BLaER1 (cell line): ENCODE data around the gene MPZL3.

Source experiments
- H3K27ac ChIP-seq: shearing (Covaris generic); formaldehyde crosslinking; 2 replicates; pipeline ENCODE4 v1.8.1; 2022
- H3K27me3 ChIP-seq: shearing (Covaris generic); formaldehyde crosslinking; 2 replicates; pipeline ENCODE4 v1.8.1; 2022
- H3K36me3 ChIP-seq: shearing (Covaris generic); formaldehyde crosslinking; 2 replicates; pipeline ENCODE4 v1.8.1; 2022
- H3K4me1 ChIP-seq: shearing (Covaris generic); formaldehyde crosslinking; 2 replicates; pipeline ENCODE4 v1.8.1; 2022
- H3K4me2 ChIP-seq: shearing (Covaris generic); formaldehyde crosslinking; 2 replicates; pipeline ENCODE4 v1.8.1; 2022
- H3K4me3 ChIP-seq: shearing (Covaris generic); formaldehyde crosslinking; 2 replicates; pipeline ENCODE4 v1.8.1; 2022
- H3K9ac ChIP-seq: shearing (Covaris generic); formaldehyde crosslinking; 2 replicates; pipeline ENCODE4 v1.8.1; 2022
- H3K9me3 ChIP-seq: shearing (Covaris generic); formaldehyde crosslinking; 2 replicates; pipeline ENCODE4 v1.8.1; 2022
- H4K20me1 ChIP-seq: shearing (Covaris generic); formaldehyde crosslinking; 2 replicates; pipeline ENCODE4 v1.8.1; 2022
- Cebpa-rat ChIP-seq: shearing (Covaris generic); IDR thresholded peaks from 2 replicates; pipeline ENCODE4 v1.8.1; 2022

Gene MPZL3

DNA sequence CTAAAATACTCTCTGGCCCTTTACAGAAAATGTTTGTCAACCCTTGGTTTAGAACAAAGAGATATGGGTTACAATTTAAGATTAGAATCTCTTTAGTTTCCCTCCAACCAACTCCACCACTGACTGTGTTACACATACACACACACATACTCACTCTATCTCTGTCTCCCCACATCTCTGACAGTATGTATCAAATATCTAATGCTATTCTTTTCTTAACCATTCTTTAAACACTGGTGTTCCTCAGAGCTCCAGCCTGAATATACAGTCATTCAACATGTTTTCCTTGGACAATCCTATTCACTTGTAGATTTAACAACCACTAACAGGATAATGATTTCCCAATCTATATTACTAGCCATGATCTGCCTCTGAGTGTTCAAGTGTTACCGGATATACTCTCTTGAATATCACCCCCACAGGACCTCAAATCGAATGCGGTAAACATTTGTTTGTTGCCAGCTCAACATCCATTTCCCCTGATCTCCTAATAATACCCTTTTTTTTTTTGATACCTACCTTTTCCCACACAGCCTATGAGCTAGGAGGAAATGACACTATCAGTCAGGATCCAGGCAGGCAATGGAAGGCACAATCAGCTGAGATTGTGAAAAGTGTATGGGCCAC is 6.1 kb downstream of the MPZL3 start:
- no peak for TF ChIP-seq Cebpa-rat
- Histone ChIP-seq H3K4me3 (no peak overlapping the region), H3K36me3 (no peaks in the 10 kb centered on the region), H3K4me1 (peaks cover 36% of the 10 kb centered on the region), H3K27ac (no peak overlapping the region), H3K9ac (no peak overlapping the region), H3K9me3 (no peaks in the 10 kb centered on the region), H3K4me2 (peak overlapping the region; percentile 78), H4K20me1 (no peaks in the 10 kb centered on the region), H3K27me3 (no peaks in the 10 kb centered on the region)

DNA sequence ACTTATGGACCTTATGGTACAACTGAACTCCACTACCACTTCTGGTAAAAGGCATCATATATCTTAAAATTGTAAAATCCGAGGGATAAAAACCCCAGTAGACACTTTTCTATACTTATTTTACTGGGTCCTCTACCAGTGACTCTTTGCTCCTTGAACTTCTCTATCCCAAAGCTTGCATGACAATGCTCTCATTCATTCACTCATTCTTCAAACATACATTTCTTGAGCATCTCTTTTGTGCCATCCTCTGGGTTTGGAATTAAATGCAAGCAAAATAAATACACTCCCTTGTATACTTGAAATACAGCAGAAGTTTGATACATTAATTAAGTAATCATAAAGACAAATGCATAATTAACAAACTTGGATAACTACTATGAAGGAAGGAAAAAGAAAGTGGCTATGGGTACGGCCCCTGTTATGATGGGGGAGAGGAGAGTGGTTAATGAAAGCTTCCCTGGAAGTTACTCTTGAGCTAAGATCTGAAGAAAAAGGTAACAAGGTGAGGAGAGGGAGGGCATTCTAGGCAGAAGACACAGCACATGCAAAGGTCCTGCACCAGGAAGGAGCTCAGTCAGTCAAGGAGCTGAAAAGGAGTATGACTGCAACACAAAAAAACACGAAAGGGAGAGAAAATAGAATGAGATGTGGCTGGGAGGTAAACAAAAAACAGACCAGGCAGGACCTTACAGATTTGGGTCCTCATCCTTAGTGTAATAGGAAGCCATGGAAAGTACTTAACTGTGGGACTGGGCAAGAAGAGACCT is 8.0 kb downstream of the MPZL3 start:
- Histone ChIP-seq H3K27ac (no peak overlapping the region), H3K36me3 (no peaks in the 10 kb centered on the region), H3K4me3 (no peak overlapping the region), H4K20me1 (no peaks in the 10 kb centered on the region), H3K9ac (no peak overlapping the region), H3K4me1 (peaks cover 55% of the 10 kb centered on the region), H3K9me3 (no peaks in the 10 kb centered on the region), H3K4me2 (0 out of 2 replicates have a peak overlapping the region, but pooled peaks have one; percentile 78), H3K27me3 (no peaks in the 10 kb centered on the region)
- TF ChIP-seq Cebpa-rat = no peak

DNA sequence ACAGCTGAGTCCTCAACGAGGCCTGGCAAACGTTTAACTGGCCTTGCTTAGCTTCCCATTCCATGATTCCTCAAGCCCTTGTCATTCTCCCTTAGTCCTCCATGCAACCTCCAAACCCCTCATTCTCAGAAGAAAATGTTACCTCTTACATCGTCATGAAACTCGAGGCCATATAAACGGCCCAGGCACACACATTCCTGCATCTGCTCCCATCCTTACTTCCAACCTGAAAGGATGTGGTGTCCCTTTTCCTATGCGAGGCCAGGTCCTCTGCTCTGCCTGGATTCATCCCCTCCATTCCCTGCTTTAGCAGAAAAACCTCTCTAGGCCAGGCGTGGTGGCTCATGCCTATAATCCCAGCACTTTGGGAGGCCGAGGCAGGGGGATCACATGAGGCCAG is 9.0 kb downstream of the MPZL3 start:
- Histone ChIP-seq H4K20me1 (no peaks in the 10 kb centered on the region), H3K9me3 (no peaks in the 10 kb centered on the region), H3K4me1 (peaks cover 62% of the 10 kb centered on the region), H3K27me3 (no peaks in the 10 kb centered on the region), H3K27ac (no peak overlapping the region), H3K4me2 (no peak overlapping the region), H3K9ac (no peak overlapping the region), H3K4me3 (no peak overlapping the region), H3K36me3 (no peaks in the 10 kb centered on the region)
- no peak for TF ChIP-seq Cebpa-rat

DNA sequence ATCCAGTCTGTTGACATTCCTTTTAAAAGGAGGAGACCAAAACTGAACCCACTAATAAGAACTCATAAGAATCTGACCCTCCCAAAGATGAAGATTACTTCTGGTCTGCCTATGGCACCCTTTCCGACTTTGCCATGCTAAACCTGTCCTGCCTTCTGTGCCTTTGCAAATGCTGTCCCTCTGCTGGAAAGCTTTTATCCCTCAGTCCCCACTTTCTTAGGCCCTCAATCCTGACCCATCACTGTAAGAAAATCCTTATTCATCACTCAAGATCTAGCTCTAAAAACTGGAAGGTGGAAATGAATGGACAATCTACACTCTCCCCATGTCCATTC is 10.4 kb downstream of the MPZL3 start:
- no peak for TF ChIP-seq Cebpa-rat
- Histone ChIP-seq H3K9me3 (no peaks in the 10 kb centered on the region), H3K27ac (no peak overlapping the region), H3K4me3 (no peak overlapping the region), H3K4me2 (peak overlapping the region; percentile 64; the same call in 1 of the 2 replicates), H3K4me1 (peaks cover 56% of the 10 kb centered on the region), H4K20me1 (no peaks in the 10 kb centered on the region), H3K27me3 (no peaks in the 10 kb centered on the region), H3K9ac (no peak overlapping the region), H3K36me3 (no peaks in the 10 kb centered on the region)

DNA sequence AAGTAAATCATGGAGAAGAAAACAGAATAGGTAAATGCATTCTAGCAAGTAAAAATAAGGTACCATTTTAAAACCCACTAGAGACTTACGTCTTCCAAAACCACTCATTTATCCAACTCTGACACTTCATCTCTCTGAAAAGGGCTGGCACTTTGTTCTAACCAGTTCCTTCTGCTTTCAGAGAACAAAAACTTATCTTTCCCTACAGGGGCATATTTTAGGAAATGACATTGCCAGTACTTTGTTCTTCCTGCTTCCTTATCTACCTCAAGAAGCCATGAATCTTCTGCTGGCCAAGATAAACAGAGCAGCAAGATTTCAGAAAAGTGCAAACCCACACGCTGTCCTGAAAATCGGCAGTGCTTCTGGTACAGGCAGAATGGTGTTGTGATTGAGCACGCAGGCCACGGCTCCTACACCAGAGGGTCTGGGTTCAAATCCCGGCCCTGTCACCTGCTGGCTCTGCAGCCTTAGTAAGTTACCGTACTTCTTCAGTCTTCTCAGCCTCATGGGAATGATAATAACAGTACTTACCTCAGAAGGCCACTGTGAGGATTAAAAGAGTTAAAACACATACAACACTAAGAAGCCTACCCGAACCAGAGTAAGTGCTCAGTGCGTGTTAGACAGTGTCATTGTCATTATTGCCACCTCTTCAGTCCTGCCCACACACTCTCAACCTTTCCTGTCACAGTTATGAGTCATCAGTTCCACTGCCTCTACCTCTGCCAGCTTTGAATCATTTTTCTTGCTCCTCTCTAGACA is 11.0 kb downstream of the MPZL3 start:
- Histone ChIP-seq H3K9me3 (no peaks in the 10 kb centered on the region), H3K27me3 (no peaks in the 10 kb centered on the region), H3K4me1 (peaks cover 51% of the 10 kb centered on the region), H3K4me2 (peak overlapping the region; percentile 64), H3K27ac (no peak overlapping the region), H4K20me1 (no peaks in the 10 kb centered on the region), H3K36me3 (no peaks in the 10 kb centered on the region), H3K9ac (no peak overlapping the region), H3K4me3 (no peak overlapping the region)
- TF ChIP-seq Cebpa-rat = no peak

DNA sequence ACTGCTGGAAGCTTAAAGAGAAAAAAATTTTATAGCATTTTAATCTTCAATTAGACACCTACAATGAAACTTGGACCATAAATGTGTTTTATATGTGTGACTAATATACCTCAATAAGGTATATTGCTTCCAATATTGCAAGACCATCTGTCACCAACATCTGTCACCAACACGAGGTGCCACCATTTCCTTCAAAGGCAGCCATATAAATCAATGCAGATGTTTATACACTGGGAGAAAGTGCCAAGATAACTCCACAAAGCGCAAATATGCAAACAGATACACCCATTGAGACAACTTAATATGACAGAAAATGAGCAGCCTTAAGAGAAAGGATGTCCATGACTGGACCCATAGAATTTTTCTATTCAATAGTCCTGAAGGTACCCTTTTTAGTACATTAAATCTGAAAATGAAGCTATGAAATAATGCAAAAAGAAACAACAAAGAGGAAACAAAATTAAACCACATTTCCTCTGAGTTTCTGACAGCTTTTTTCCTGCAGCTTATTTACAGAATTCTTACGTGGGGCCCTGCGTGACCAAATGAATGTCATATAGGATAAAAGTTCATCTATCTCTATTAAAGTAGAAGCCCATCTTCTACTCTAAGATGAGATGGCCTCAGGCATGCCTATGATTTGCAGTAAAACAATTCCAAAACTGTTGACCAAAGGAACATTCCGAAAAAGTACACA is 12.5 kb downstream of the MPZL3 start:
- no peaks in the 10 kb centered on the region for H3K9me3 ChIP-seq

DNA sequence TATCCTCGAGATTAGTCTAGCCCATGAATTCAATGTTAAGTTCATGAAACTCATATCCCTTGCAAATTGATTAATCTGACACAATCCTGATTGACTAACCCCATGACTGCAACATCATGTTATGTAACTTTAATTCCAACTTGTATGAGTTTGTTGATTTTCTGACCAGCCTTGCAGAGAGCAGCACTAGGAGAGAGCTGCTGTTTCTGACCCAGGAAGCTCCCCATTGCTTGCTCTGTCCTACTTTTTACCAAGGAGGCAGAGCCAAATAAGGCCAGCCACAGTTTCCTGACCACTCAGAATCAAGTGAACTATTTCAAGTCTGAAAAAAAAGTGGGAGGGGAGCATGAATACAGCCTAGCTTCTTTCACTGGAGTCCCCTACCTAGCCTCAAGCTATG is 13.2 kb downstream of the MPZL3 start:
- Histone ChIP-seq H3K4me3 (no peak overlapping the region), H4K20me1 (no peaks in the 10 kb centered on the region), H3K27me3 (no peaks in the 10 kb centered on the region), H3K4me2 (peak overlapping the region; percentile 64), H3K36me3 (no peaks in the 10 kb centered on the region), H3K27ac (no peak overlapping the region), H3K4me1 (peaks cover 34% of the 10 kb centered on the region), H3K9ac (no peak overlapping the region), H3K9me3 (no peaks in the 10 kb centered on the region)
- TF ChIP-seq Cebpa-rat = no peak

More for the DNA sequence above, 12.5 kb downstream of the MPZL3 start:
- Histone ChIP-seq H3K4me2 (peak overlapping the region; percentile 64), H4K20me1 (no peaks in the 10 kb centered on the region), H3K27me3 (no peaks in the 10 kb centered on the region), H3K27ac (no peak overlapping the region), H3K9ac (no peak overlapping the region), H3K4me1 (peaks cover 35% of the 10 kb centered on the region), H3K36me3 (no peaks in the 10 kb centered on the region), H3K4me3 (no peak overlapping the region)
- TF ChIP-seq Cebpa-rat = no peak

DNA sequence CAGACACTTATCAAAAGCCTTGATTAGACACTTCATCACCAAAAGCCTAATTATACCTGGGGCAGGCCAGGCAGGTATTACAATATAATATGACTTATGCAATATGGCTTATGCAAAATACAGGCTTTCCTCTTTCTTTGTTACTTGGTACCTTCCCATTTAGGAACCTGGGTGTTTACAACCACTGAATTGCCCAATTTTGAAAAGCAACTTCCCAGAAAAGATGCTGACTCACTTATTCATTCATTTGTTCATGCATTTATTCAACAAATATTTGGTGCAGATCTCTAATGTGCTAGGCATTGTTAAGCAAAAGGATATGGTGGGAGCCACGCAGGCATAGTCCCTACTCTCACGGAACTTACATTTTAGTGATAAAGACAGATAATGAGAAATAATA is 13.7 kb downstream of the MPZL3 start:
- no peak overlapping the region for H3K4me3 ChIP-seq
- no peaks in the 10 kb centered on the region for H3K9me3 ChIP-seq
- H3K36me3 ChIP-seq = no peaks in the 10 kb centered on the region
- no peaks in the 10 kb centered on the region for H4K20me1 ChIP-seq
- H3K9ac ChIP-seq = no peak overlapping the region
- peak overlapping the region; percentile 64; the same call in 1 of the 2 replicates for H3K4me2 ChIP-seq
- H3K4me1 ChIP-seq = peaks cover 34% of the 10 kb centered on the region
- H3K27ac ChIP-seq = no peak overlapping the region
- H3K27me3 ChIP-seq = no peaks in the 10 kb centered on the region
- TF ChIP-seq Cebpa-rat = no peak

DNA sequence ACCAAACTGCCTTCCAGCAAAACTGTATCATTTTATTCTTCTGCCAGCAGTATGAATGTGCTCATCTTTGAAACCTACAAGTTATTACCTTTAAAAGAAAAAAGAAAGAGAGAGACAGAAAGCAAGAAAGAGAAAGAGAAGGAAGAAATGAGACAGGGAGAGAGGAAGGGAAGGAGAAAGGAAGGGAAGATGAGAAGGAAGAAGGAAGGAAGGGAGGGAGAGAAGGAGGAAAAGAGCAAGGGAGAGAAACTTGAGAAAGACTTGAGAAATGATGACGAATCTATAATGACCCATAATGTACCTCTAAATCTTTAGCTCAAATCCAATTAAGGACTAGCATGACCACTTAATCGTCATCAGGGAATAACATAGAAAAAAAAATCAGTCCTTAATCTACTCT is 16.0 kb downstream of the MPZL3 start:
- no peak overlapping the region for H3K4me3 ChIP-seq
- H3K27ac ChIP-seq = no peak overlapping the region
- H3K4me2 ChIP-seq = no peak overlapping the region
- no peak for TF ChIP-seq Cebpa-rat
- no peaks in the 10 kb centered on the region for H3K27me3 ChIP-seq
- H3K9me3 ChIP-seq = no peaks in the 10 kb centered on the region
- H3K36me3 ChIP-seq = no peaks in the 10 kb centered on the region
- no peaks in the 10 kb centered on the region for H4K20me1 ChIP-seq
- peaks cover 27% of the 10 kb centered on the region for H3K4me1 ChIP-seq
- no peak overlapping the region for H3K9ac ChIP-seq
